Activated T-cell treated with anti-CD3 and anti-CD28 coated beads, Interleukin-2, amount 50 U/mL, for 48 hours (primary cell): Measurements from ENCODE around the gene DOCK4.

ENCODE experiments used
- DNase-seq, 2 experiments: peaks; one replicate each; pipeline ENCODE4 v3.0.0-alpha.2; 2020

Gene DOCK4

GRCh38 chr7:111990643-111991042, 215.6 kb downstream of the DOCK4 start:
- DNase-seq = no peak

DNA sequence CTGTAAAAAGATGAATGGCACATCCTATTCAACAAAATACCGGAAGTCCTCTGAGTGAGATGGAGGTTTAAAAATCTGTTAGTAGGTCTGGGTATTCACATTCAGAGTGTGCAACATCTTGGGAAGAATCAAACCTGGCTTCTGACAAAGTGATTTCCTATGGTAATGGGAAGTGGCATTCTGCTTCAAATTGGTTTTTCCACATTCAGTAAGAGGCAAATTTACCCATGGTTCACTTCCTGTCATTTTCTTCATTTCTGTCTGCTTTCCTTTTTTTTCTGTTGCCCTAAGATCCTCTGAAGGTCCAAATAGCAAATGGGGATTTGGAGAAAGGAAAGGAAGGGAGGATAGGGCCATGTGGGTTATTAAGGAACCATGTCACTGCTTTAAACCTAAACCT, 218.3 kb downstream of the DOCK4 start:
- DNase-seq = no peak

- no peak for DNase-seq
Observed at GRCh38 chr7:111987115-111987826, 218.9 kb downstream of the DOCK4 start.

- no peak for DNase-seq
Observed at GRCh38 chr7:111986601-111987000, 219.6 kb downstream of the DOCK4 start.

- no peak for DNase-seq
Observed at GRCh38 chr7:111985798-111986197, 220.4 kb downstream of the DOCK4 start.

DNA sequence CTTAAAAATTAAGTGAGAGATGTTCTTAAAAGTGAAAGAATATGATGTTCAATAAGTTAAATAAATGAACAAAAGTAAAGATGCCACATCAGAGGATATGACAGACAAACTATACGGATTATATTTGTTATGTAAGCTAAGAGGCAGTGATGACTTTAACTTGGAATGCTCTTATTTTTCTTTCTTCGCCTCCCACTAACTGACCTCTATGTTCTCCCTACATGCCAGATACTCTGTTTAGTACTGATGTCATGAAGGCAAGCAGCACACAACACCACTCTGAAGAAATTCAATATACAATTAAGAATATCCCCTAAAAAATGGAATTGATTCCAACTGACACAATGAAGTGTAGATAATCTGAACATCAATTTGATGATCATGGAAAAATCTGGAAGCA, 223.4 kb downstream of the DOCK4 start:
- DNase-seq = no peak

DNA sequence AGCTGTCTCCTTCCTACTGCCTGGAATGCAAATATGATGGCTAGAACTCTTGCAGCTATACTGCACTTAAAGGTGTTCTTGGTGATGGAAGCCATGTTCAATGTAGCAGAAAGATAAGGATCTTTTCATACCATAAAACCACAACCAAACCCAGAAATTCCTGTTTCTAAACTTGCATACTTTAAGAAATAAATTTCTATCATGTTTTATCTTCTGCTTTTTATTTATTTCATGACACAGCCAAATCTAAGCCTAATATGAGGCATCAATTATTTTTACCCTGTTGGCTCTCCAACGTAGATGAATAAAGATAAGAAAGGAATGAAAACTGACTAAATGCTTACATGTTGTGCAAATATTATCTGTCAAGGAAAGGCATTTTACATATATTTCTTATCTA, 224.1 kb downstream of the DOCK4 start:
- no peak for DNase-seq

- DNase-seq = no peak
Observed at GRCh38 chr7:111980725-111981124, 225.5 kb downstream of the DOCK4 start.

GRCh38 chr7:111975346-111975745, 230.9 kb downstream of the DOCK4 start:
- DNase-seq = no peak

DNA sequence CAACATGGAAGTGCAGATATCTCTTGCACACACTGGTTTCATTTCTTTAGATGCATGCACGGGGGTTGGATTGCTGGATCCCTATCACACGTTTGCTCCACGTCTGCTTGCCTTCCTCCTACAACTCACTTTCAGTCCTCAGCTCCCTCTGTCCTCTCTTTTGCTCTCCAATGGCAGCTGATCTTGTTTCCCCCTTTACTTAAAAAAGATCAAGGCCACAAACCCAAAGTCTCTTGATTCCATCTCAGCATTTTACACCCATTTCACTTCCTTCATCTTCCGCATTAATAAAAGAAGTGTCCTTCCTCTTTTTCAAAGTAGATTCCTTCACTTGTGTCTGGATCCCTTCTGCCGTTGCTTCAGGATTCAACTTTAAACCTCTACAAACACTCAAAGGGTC, 245.2 kb downstream of the DOCK4 start:
- no peak for DNase-seq

DNA sequence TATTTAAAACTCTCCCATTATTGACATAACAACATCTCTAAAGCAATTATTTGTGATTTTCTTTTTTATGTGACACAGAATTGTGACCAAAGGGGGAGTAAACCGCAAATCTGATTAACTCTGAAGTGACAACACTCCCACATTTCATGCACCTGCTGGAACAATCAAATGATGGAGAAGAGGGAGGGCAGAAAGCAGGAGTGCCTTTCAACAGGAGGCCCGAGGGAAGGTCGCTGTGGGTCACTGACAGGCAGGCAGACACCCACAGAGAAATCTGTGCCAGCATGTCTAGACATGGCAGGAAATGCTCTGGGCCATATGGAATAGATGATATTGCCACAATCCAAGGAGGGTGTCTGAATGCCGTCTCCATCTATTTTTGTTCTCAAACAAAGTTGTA, 247.3 kb downstream of the DOCK4 start:
- no peak for DNase-seq

DNA sequence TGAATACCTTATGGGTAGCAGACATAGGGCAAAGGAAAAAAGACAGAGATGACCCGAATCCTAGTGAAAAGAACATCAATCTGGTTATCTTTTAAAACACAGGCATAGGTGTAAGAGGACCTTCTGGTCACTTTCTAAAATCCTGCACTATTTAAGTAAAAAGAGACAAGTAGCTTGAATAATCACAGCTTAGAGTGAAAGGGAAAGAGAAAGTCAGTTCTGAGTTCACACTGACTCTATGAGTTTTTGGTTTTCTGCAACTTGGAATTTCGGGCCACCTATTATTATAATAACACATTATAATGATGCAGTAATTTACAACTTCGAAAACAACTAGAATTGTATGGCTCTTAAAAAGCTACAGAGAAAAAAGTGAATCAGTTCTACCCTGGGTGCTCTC, 247.8 kb downstream of the DOCK4 start:
- no peak for DNase-seq

- no peak for DNase-seq
Observed at GRCh38 chr7:111955616-111956015, 250.6 kb downstream of the DOCK4 start.

- DNase-seq = no peak
Observed at GRCh38 chr7:111954474-111955381, 251.5 kb downstream of the DOCK4 start.

DNA sequence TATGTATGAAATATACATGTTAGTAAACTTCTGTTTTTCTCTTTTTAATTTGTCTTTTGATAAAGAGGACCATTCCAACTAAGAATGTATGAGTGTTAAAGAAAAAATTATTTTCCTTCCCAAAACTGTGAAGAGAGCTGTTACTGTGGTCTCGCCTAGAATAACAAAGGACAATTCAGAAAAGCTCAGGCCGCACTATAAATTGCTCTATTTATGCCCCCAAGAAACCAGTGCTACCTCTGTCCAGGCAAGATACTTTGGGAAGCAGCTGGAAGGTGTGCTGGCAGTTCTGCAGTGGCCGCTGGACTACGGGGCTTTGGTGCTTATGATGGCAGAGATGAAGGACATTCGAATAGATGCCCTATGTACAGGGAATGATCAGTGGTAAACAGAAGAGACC, 252.1 kb downstream of the DOCK4 start:
- no peak for DNase-seq

DNA sequence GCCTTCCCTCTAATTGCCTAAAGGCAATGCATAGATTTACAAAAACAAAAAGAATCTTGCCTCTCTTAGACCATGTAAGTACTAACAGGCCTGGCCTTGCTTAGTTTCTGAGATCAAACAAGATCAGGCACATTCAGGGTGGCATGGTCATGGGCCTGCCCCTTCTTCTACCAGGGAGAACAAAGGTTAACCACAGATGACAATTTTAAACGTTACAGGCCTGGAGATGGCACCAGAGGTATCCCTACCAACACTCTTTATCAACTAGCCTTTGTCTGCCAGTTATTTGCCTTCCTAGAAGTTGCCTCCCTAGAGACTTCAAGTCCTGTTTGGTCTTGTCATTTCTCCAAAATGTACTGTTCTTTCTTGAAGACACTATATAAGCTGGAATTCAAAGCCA, 252.6 kb downstream of the DOCK4 start:
- no peak for DNase-seq

DNA sequence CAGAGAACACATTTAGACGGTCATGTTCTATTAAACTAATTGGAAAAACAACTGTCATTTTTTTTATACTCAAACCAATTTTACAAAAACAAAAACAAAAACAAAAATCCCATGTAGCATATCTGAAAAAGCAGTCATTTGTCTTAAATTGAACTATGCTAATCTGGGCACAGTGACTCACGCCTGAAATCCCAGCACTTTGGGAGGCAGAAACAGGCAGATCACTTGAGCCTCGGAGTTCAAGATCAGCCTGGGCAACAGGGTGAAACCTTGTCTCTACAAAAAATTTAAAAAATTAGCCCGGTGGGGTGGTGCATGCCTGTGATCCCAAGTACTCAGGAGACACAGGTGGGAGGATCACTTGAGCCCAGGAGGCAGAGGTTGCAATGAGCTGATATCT, 253.4 kb downstream of the DOCK4 start:
- DNase-seq = no peak

GRCh38 chr7:111951052-111951451, 255.1 kb downstream of the DOCK4 start:
- DNase-seq = no peak

GRCh38 chr7:111942450-111943081, 263.6 kb downstream of the DOCK4 start:
- DNase-seq = no peak

GRCh38 chr7:111937163-111937562, 269.0 kb downstream of the DOCK4 start:
- DNase-seq = no peak

- DNase-seq = no peak
Observed at GRCh38 chr7:111933609-111934008, 272.6 kb downstream of the DOCK4 start.

DNA sequence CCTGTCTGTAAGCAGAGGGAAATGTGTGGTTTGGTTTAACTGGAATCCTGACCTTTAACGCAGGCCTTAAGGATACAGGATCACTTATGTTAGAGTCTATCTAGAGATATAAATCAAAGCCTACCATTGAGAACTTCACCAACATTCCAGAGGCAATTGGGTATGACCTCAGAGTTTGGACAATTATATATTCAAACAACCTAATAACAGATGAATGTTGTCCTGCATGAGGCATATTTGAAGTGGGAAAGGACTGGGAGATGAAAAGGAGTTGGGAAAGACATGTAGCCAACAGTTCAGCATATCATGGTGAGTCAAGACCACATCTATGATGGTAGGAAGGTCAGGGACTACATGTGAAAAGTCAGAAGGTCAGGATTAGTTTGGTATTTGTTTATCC, 274.2 kb downstream of the DOCK4 start:
- DNase-seq = no peak

GRCh38 chr7:111931016-111931517, 275.1 kb downstream of the DOCK4 start:
- peak in 1 of 2 experiments; percentile 15 for DNase-seq

- no peak for DNase-seq
Observed at GRCh38 chr7:111929264-111929663, 276.9 kb downstream of the DOCK4 start.
